Tibial artery (tissue), 4 donors: ENCODE measurements around the gene ALPK3.

Experiments
- DNase-seq, 2 donors: peaks; one replicate each; pipeline ENCODE4 v3.0.0-alpha.2; 2019
- H3K27ac ChIP-seq, 2 donors: fragments of 200-600 bp; sonication (generic) in 1 of 2; 1 replicate in 1 of 2; 2 replicates in 1 of 2; pipeline ENCODE4 v1.5.1; 2018 to 2019; ENCODE audit warnings: mild to moderate bottlenecking in 1 of 2
- H3K27me3 ChIP-seq, 2 donors: fragments of 200-600 bp; sonication (generic) in 1 of 2; one replicate each; pipeline versions ENCODE4 v1.5.1 to v1.6.0; 2016 to 2019
- H3K36me3 ChIP-seq, 3 donors: fragments of 200-600 bp; sonication (generic) in 2 of 3; one replicate each; pipeline ENCODE4 v1.5.1; 2016 to 2019; ENCODE audit warnings: mild to moderate bottlenecking in 2 of 3
- H3K4me1 ChIP-seq, 4 donors: fragments of 200-600 bp; sonication (generic) in 2 of 4; 1 replicate in 3 of 4; 2 replicates in 1 of 4; pipeline ENCODE4 v1.5.1; 2016 to 2019
- H3K4me3 ChIP-seq, 2 donors: fragments of 200-600 bp; sonication (generic) in 1 of 2; 1 replicate in 1 of 2; 2 replicates in 1 of 2; pipeline ENCODE4 v1.5.1; 2018 to 2019; ENCODE audit warnings: mild to moderate bottlenecking in 2 of 2
- H3K9me3 ChIP-seq, 3 donors: fragments of 200-600 bp; sonication (generic) in 1 of 3; one replicate each; pipeline ENCODE4 v1.5.1; 2016 to 2019
- intact Hi-C: fragments of 100-400 bp; cut with DNase I; formaldehyde crosslinking; loops from one replicate; pipeline ENCODE4 v1.15.0; 2023; ENCODE audit warnings: low total_unique reads
- TF ChIP-seq, protein P1 (sequence below), 2 experiments: fragments of 200-600 bp in 1 of 2; fragments of 450-650 bp in 1 of 2; IDR thresholded peaks; one replicate each; pipeline ENCODE4 v1.5.1; 2017 to 2019; ENCODE audit warnings: antibody characterized with exemption in 2 of 2, mild to moderate bottlenecking in 1 of 2, moderate library complexity in 1 of 2

Gene ALPK3

DNA sequence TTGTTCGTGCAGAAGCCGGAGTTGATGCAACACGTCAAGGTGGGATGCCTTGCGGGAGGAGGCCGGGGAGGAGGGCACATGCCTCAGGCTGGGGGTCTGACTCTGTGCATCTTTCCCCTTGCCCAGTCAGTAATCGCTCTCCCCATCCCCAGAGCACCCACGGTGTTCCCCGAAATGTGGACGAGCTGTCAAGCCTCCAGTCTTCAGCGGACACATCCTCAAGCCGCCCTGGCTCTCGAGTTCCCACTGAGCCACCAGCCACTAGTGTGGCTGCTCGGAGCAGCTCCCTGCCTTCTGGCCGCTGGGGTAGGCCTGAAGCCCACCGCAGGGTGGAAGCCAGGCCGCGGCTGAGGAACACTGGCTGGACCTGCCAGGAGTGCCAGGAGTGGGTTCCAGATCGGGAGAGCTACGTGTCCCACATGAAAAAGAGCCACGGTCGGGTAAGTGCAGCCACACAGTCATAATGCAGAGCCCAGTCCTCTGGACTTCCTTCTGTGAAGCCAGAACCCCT lies 18.7 kb upstream of the ALPK3 start:
- intact Hi-C loops, result no loop called here
- Histone ChIP-seq H3K27me3 (no peaks in the 10 kb centered on the region), H3K36me3 (peaks cover 51 to 78% (median 75%) of the 10 kb centered on the region in 3 donors), H3K4me3 (no peak overlapping the region), H3K4me1 (peaks cover 0 to 3% (median 0%) of the 10 kb centered on the region in 4 donors), H3K9me3 (no peaks in the 10 kb centered on the region), H3K27ac (no peak overlapping the region)
- no peak for DNase-seq
- TF ChIP-seq, protein P1, sequence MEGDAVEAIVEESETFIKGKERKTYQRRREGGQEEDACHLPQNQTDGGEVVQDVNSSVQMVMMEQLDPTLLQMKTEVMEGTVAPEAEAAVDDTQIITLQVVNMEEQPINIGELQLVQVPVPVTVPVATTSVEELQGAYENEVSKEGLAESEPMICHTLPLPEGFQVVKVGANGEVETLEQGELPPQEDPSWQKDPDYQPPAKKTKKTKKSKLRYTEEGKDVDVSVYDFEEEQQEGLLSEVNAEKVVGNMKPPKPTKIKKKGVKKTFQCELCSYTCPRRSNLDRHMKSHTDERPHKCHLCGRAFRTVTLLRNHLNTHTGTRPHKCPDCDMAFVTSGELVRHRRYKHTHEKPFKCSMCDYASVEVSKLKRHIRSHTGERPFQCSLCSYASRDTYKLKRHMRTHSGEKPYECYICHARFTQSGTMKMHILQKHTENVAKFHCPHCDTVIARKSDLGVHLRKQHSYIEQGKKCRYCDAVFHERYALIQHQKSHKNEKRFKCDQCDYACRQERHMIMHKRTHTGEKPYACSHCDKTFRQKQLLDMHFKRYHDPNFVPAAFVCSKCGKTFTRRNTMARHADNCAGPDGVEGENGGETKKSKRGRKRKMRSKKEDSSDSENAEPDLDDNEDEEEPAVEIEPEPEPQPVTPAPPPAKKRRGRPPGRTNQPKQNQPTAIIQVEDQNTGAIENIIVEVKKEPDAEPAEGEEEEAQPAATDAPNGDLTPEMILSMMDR (IDR thresholded peaks at IDR 0.05), result no peak

DNA sequence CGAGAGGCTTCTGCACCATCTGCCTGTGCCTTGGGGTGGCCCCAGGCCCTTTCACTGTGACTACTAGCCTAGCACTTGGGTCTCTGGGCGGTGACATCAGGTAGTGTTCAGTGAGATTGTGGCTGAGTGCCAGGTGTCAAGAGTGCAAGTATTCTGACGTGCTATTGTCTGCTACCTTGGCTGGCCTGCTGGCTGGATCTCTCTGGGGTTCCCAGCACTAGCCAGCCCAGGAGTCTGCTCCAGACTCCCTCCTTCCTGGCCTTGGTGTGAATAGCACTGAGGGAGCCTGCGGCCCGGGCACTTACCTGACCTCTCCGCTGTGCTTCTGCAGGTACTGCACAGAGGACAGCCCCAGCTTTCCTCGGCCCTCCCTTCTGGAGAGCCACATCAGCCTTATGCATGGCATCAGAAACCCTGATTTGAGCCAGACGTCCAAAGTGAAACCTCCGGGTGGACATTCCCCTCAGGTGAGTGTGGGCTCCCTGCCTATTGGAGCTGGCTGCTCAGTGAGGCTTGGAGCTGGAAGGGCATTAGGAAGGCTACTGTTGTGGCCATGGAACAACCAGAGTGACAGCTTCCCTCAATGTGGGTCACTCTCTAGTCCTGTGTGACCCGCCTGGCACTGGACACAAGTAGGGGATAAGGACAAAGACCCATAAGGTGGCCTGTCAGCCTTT lies 17.5 kb upstream of the ALPK3 start:
- Histone ChIP-seq H3K27ac (no peak overlapping the region), H3K27me3 (no peaks in the 10 kb centered on the region), H3K4me1 (peaks cover 0 to 3% (median 0%) of the 10 kb centered on the region in 4 donors), H3K9me3 (no peaks in the 10 kb centered on the region), H3K4me3 (no peak overlapping the region), H3K36me3 (peaks cover 60 to 80% (median 78%) of the 10 kb centered on the region in 3 donors)
- TF ChIP-seq, protein P1 (IDR thresholded peaks at IDR 0.05), result no peak
- intact Hi-C loops, result no loop called here
- DNase-seq, result no peak

DNA sequence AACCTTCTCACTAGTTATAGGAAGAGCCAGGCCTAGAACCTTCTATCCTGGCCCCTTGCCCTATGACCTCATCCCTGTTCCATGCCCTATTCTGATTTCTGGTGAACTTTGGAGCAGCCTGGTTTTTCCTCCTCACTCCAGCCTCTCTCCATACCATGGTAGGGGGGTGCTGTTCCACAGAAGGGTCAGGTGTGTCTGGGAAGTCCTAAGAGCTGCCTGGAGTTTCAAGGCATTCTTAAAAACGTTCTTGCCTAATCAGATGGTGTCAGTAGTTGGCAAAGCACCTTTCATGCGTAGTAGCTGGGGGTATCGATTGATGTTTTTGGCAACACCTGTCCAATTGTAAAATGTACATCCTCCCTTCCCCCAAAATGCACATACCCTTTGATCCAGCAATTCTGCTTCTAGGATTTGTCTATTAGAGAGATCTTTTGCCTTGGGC lies 16.8 kb upstream of the ALPK3 start:
- H3K4me3 ChIP-seq, result no peak overlapping the region
- H3K9me3 ChIP-seq, result no peaks in the 10 kb centered on the region
- TF ChIP-seq, protein P1 (IDR thresholded peaks at IDR 0.05), result no peak
- H3K27me3 ChIP-seq, result no peaks in the 10 kb centered on the region
- H3K27ac ChIP-seq, result no peak overlapping the region
- peaks cover 66 to 87% (median 82%) of the 10 kb centered on the region in 3 donors for H3K36me3 ChIP-seq
- peaks cover 0 to 3% (median 0%) of the 10 kb centered on the region in 4 donors for H3K4me1 ChIP-seq
- DNase-seq, result no peak
- intact Hi-C loops, result no loop called here

DNA sequence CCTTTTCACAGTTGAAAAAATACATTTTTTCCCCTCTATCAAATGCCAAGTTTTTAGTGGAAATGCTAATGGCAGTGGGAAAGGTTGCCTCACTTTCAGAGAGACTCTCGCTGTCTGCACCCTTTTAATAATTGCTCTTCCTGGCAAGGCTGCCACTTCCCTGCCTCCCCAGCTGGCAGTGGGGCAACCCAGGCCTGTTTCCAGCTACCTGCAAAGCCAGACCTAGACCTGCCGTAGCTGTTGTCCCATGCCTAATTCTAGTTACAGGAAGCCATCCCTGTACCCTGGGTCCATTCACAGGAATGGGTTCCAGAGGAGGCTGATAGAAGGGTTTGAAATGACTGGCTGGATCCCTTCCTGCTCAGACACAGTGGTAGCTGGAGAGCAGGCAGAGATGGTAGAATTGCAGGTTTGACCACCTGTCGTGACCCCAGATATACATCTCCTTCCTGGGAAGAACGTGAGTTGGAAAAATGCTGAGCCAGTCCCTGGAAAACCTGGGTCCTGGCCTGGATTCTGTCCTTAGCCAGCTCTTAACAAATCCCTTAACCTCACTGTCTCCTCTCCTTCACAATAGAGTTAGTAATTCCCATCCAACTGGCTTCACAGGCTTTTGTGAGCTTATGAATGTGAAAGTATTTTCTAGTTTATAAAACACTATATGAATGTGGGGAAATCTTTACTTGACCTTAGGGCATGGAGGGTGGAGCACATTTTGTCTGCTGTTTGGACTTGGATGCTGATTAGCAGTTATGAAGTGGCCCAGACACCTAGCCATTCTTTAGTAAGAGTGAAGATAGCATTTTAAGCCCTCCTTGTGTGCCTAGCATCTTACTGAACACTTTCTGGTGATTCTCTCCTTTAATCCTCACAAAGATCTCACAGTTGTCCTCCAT lies 12.9 kb upstream of the ALPK3 start:
- no peak overlapping the region for H3K4me3 ChIP-seq
- H3K27me3 ChIP-seq, result no peaks in the 10 kb centered on the region
- peaks cover 0 to under 1% (median 0%) of the 10 kb centered on the region in 4 donors for H3K4me1 ChIP-seq
- H3K27ac ChIP-seq, result no peak overlapping the region
- intact Hi-C loops, result no loop called here
- TF ChIP-seq, protein P1 (IDR thresholded peaks at IDR 0.05), result no peak
- no peaks in the 10 kb centered on the region for H3K9me3 ChIP-seq
- DNase-seq, result no peak
- H3K36me3 ChIP-seq, result peaks cover 51 to 72% (median 64%) of the 10 kb centered on the region in 3 donors

DNA sequence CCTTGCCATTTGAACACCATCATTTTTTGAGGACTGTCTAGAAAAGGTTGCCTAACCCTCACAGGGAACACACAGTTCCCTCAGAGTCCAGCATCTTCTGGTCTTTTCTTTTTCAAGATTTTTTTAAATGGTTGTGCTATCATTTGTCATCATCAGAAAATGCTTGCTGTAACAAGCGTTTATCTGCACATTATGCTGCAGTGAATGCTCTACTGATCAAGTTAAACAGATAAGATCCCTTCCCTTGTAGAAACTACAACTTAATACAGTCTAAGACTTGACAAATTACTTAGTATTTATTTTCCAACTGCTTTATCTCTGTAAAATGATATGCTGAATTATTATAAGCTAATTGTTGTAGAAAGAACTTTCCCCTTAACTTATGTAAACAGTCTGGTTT lies 11.9 kb upstream of the ALPK3 start:
- Histone ChIP-seq H3K27ac (no peak overlapping the region), H3K36me3 (peaks cover 41 to 62% (median 54%) of the 10 kb centered on the region in 3 donors), H3K4me1 (no peaks in the 10 kb centered on the region), H3K4me3 (no peak overlapping the region), H3K27me3 (no peaks in the 10 kb centered on the region), H3K9me3 (no peaks in the 10 kb centered on the region)
- no peak for DNase-seq
- intact Hi-C loops, result no loop called here
- TF ChIP-seq, protein P1 (IDR thresholded peaks at IDR 0.05), result no peak
